CD4-positive, alpha-beta T cell treated with Interleukin-4 for 1 hour (primary cell): ENCODE results near the gene UBE2S.
"Not testable (repeated sequence)": the region's sequence is repeated elsewhere in the genome, so short reads cannot be mapped to it uniquely, and the experiment has no call there.

Experiments used
- DNase-seq, 2 donors: peaks; one replicate each; pipeline ENCODE4 v3.0.0-alpha.2; 2020 to 2022

UBE2S gene

DNA sequence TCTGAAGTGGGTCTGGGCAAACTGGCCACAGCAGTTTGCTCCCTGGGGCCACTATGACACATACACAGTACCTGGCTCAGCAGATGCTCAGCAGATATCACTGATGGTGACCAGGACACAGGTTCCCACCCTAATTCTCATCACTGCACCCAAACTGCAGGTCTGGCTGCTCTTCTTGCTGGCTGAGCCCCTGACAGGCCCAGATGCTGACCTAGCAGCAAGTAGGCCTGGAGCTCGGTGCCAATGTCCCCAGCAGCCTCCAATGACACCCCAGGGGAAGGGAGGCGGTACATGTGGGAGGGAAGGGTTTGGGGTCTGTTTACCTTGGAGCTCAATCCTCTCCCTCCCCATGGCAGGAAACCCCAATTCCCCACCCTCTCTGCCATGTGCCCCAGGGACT is 5.1 kb downstream of the UBE2S start:
- DNase-seq = no peak

DNA sequence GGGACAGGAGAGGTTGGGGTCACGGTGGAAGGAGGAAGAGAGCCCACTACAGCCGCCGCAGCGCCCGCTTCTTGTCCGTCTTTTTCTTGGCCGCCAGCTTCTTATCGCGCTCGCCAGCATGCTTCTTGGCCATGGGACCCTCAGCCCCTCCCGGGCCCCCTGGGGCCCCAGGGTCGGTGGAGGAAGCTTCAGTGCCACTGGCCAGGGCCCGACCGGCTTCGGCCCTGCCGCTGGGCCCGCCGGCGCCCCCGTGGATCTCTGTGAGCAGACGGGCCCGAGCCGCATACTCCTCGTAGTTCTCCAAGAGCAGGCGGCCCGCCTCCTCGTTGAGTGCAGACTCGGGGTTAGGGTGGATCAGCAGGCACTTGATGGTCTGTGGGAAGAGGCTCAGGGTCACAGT is 6.2 kb downstream of the UBE2S start:
- not testable (repeated sequence) for DNase-seq

DNA sequence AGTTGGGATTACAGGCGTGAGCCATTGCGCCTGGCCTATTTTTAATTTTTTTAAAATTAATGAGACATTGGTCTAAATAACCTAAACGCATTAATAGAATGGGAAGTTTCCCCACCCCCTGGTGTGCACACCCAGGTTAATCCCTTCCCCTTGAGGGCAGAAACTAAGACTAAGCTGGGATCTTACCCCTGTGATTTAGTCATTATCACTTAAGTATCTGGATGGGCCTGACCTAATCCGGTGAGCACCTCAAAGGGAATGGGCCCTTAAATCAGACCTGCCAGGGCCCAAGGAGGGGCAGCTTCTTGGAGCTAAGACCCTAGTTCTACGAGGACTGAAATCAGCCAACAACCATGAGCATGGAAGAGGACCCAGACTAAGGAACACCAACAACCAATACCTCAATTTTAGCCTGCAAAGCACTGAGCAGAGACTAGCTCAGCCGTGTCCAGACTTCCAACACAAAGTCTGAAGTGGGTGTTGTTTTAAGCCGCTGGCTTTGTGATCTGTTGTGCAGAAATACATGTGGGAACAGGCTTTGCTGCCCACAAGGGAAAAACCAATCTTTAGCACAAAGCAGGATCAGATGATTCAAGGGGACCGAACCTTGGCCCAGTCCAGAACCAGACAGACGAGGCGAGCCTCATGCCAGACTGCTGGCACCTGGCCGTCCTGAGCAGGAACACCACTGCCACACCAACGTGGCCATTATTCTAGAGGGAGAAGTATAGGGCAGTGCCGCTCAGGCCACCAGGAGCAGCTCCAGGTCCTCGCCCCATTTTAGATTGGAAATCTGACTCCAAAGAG is 7.1 kb downstream of the UBE2S start:
- DNase-seq = no peak

DNA sequence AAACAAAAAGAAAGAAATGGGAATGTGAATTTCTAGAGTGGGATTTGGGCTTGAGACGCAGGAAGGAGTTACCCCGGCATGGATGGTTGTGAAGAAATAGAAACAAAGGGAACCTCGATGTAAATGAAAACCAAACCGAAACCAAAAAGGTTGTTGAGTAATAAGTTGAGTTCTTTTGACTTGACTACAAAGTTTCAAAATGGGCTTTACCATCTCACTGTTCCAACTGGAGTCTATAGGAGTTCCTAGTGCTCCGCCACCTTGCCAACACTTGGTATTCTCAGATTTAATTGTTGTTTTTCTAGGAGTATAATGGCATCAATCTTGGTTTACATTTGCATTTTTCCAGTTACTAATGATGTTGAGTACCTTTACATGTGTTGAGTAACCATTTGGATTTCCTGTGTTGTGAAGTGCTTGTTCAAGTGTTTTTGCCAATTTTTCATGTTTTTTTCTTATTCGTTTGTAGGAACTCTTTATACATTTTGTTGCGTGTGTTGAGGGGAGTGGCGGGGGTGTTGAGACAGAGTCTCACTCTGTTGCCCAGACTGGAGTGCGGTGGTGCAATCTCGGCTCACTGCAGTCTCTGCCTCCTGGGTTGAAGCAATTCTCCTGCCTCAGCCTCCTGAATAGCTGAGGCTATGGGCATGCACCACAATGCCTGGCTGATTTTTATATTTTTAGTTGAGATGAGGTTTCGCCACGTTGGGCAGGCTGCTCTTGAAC is 9.2 kb downstream of the UBE2S start:
- DNase-seq = no peak

DNA sequence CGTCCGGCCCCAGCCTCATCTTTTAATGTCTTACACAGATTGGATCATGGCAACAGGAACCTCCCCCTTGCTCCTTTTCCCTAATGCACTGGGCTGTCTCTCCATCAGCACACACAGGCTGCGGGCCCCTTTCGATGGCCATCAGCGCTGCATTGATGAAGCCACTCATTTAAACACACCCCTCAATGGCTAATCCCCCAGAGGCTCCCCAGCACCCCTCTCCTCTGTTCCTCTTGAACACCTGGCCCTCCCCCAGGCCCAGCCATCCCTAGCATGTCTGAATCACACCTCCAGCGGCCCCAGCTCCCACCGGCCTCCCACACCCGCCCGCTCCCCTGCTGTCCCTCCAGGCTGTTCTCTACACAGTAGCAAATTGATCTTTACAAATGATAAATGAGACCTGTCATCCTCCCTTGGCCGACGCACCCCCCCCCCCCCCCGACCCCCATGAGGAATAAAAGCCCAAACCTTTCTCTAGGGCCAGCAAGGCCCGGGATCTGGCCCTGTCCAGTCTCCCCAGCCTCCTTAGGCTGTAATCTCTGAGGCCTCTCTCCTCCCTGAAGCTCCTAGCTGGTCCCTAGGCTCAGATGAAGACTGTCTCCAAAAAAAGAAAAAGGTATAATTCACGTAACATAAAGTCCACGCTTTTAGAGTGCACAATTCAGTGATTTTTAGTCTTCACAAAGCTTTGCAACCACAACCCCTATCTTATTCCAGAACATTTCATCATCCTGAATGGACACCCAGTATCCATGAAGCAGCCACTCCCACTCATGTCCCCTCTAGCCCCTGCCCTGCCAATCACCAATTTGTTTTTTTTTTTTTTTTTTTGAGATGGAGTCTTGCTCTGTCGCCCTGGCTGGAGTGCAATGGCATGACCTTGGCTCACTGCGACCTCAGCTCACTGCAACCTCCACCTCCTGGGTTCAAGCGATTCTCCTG is 14.5 kb downstream of the UBE2S start:
- DNase-seq = no peak

DNA sequence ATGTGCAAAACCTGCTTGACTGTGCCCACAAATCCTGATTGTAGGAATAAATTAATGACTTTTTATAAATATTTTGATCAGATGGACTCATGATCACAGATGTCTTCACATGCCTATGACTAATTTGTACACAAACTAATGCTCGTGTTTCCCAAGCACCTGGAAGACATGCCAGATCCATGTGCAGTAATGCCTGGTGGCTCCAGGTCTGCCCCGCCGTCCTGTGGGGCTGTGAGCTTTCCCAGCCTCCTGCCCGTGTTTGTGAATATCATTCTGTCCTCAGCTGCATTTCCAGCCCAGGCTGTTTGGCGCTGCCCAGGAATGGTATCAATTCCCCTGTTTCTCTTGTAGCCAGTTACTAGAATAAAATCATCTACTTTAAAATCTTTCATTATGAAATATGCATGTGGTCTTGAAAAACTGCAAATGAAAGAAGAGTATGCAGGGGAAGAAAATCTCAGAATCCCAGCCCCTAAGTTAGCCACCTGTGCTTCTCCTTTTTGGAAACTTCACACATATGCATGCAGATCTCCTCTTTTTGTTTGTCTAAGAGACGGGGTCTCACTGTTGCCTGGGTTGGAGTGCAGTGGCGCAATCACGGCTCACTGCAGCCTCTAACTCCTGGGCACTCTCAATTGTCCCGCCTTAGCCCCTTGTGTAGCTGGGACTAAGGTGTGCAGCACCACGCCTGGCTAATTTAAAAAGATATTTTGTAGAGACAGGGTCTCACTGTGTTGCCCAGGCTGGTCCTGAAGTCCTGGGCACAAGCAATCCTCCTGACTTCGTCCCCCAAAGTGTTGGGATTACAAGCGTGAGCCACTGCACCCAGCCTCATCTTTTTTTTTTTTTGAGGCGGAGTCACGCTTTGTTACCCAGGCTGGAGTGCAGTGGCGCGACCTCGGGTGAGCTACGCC is 15.6 kb downstream of the UBE2S start:
- no peak for DNase-seq

DNA sequence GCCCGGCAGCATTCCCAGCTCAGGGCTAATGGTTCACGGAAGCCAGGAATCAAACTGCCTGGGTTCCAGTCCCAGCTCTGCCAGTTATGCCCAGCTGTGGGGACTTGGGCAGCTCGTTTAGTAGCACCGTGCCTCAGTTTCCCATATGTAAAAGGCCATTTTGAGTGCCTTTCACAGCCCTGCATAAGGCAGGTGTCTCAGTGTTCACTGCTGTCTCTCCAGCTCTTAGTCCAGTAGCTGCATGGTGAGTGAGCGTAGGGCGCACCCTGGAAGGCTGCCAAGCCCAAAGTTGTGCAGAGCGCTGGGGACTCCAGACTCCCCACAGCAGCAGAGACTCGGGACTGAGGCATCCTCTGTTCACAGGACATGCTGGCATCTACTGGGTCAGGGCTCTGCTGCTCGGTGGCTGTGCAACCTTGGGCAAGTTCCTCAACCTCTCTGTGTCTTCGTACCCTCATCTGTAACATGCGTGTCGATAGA is 16.4 kb downstream of the UBE2S start:
- DNase-seq = no peak

DNA sequence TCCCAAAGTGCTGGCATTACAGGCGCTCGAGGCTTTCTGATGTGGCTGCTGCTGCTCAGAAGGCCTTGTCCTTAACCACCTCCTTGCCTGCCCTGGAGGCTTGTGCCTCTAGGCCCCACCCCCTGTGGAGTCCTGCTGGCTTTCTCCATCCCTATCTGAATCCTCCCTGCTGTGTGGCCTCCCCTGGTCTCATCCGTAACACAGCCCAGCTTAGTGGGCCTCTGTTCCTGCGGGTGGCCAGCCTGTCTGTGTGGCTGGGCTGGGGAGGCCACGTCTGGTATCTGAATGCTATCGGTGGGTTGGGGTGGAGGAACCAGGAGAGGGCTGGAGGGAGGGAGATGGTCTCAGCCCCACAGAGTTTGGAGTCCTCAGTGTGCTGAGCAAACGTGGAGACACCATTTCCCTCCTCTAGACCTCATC is 17.1 kb downstream of the UBE2S start:
- no peak for DNase-seq

DNA sequence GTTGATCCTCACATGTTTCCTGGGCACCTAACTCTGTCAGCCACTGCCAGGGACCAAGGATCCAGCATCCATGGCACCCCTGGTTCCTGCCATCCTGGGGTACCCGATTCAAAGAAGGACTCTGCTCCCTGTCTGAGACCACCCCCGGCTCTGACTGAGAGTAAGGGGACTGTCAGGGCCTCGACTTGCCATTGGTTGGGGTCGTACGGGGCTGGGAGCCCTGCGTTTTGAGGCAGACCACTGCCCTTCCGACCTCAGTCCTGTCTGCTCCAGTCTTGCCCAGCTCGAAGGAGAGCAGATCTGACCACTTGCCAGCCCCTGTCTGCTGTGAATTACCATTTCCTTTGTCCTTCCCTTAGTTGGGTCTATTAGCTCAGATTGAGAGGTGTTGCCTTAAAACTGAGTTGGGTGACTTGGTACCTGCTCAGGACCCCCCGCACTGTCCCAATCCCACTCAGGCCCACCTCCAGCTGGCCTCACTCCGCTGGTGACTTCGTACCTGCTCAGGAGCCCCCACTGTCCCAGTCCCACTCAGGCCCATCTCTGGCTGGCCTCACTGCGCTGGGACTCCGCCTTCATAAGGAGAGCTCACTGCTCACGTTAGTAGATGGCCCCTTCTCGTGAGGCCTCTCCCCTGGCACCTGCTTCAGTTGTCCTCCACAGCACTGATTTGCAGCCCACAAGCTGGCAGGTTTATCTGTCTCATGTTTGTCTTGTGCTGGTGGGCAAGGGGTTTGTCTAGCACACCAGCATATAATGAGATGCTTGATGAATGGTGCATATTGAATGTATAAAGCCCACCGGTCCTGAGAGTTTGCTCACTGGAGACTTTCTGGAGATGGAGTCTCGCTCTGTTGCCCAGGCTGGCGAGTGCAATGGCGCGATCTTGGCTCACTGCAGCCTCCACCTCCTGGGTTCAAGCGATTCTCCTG is 17.9 kb downstream of the UBE2S start:
- no peak for DNase-seq

DNA sequence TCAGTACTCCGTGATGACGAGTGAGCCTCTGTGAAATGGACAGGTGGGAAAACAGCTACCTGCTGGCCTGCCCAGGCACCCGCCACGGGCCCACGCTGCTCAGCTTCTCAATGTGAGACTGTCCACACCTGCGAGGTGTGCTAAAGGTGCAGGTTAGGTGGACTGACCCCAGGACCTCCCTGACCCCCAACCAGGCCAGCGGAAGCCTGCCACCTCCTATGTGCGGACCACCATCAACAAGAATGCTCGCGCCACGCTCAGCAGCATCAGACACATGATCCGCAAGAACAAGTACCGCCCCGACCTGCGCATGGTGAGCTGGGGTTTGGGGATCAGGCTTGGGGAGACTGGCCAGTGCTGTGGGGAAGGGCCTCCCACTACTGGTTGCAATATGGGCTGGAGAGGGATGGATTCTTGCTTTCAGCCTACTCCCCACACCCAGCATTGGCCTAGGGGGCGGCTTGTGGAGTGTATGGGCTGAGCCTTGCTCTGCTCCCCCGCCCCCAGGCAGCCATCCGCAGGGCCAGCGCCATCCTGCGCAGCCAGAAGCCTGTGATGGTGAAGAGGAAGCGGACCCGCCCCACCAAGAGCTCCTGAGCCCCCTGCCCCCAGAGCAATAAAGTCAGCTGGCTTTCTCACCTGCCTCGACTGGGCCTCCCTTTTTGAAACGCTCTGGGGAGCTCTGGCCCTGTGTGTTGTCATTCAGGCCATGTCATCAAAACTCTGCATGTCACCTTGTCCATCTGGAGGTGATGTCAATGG is 19.7 kb downstream of the UBE2S start:
- DNase-seq = no peak

DNA sequence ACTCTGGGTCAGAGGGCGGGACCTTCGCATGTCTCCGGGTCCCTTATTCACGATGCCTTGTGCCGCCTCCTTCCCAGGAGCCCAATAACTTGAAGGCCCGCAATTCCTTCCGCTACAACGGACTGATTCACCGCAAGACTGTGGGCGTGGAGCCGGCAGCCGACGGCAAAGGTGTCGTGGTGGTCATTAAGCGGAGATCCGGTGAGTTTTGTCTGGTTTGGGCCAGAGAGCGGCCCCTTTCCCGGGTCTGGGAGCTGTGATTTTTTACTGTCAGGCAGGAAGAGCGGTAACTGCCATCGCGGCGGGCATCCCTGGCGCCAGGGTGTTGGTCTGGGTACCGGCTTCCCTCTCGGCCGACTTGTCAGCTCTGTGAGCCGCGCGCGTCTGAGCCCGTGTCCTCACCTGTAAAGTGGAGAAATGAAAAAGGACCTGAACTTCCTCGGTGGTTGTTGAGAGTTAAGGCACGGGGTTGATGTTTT is 21.1 kb downstream of the UBE2S start:
- no peak for DNase-seq

DNA sequence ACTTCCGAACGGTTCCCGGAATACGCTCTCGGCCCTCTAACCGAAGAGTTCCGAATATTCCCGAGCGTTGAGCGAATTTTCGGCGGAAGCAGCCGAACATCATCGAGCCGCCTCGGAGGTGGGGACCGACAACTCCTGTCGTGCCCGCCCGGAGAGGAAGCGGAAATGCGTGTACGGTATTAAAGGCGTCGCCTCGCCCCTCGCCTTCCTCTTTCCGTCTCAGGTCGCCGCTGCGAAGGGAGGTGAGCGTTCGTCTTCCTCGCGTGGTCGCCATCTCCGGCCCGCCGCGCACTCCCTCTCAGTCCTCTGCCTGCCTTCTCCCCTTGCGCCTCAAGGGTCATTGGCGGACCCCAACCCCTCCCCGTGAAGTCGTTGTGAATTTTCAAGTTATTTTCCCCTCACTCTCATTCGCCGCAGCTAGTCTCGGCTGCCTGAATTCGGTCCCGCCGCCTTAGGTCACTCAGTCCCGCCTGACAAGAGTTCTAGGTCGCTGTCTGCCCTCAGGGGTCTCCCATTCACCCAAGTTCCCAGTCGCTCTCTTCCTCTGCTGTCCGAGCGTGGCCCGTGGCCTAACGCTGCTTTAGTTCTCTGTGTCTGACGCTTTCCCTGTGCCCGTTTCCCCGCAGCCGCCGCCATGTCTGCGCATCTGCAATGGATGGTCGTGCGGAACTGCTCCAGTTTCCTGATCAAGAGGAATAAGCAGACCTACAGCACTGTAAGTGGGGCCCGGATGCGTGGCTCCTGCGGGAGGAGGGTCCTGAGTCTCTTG is 21.7 kb downstream of the UBE2S start, which contains the start of gene RPL28:
Gene RPL28, plus strand, starts transcription at position 209 of the 769 bp plus-strand sequence. Its CDS starts 426 bp downstream, at position 635.
- DNase-seq = peak; percentile 99

DNA sequence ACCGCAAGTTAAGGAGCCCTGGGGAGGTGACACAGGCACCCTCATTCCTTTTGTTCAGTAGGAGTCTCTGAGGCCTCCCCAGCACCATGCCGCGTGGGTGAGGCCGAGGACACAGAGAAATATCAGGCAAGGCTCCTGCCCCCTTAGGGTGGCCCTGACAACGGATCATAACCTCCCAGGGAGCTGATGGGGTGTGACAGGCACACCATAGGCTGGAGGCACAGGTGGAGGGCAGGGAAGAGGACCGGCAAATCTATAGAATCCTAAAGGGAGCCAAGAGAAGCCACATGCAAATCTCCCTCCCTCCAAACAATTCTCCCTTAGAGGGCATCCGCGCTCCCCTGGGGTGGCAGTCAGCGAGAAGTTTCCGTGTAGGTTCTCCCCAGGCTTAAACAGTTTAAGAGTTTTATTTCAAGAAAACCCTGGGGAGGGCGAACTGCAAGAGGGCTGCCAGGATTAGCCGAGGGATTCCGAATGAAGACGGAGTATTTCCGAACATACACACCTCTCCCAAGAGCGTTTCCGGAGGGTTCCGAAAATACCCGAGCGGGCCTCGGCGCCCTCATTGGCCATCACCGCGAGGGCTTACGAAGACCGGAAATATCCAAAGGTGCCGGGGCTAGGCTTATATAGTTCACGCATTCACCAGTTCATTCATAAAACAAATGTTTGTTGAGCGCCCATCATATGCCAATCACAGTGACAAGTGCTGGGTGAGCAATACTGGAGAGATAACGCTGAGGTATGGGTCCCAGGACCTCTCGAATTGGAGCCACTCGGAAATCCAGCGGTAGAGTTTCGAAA is 22.5 kb downstream of the UBE2S start:
- DNase-seq = peak; percentile 96

DNA sequence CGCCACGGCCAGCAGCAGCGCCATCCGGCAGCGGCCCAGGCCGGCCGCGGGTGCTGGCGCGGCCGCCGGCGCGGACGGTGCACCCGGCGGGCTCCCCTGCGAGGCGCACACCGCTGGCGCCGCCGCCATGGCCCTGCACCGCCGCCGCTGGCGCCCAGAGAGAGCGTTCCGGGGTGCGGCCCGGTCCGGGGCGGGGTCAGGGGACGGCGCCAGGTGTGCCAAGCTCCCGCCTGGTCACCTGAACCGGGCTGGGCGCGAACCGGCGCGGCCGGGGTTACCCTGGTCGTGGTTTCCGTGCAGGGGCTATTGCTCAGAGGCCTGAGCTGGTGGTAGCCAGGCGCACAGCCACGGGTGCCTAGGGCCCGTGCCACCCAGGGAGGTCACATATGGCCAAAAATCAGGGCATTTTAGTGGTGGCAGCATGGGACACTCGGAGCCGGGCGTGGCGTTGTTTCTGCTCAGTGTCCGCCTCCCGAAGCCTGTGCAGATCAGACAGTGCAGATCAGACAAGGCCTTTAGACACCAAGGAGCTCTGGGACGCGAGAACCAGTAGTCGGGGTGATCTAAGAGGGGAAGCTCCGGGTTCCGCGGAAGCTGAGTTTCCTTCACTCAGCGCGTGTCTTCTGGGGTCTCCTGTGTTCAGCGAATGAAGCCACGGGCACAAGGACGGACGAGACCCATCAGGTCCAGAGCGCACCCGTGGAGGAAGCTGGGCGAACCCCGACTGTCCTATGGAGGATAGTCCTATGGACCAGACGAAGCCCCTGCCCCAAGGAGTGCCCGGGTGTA is 23.3 kb downstream of the UBE2S start, which contains the start of gene TMEM238:
Gene TMEM238, minus strand, starts transcription at position 162 of the 789 bp plus-strand sequence. Its CDS starts 33 bp downstream, at position 129.
- peak in 1 of 2 donors; percentile 45 for DNase-seq

DNA sequence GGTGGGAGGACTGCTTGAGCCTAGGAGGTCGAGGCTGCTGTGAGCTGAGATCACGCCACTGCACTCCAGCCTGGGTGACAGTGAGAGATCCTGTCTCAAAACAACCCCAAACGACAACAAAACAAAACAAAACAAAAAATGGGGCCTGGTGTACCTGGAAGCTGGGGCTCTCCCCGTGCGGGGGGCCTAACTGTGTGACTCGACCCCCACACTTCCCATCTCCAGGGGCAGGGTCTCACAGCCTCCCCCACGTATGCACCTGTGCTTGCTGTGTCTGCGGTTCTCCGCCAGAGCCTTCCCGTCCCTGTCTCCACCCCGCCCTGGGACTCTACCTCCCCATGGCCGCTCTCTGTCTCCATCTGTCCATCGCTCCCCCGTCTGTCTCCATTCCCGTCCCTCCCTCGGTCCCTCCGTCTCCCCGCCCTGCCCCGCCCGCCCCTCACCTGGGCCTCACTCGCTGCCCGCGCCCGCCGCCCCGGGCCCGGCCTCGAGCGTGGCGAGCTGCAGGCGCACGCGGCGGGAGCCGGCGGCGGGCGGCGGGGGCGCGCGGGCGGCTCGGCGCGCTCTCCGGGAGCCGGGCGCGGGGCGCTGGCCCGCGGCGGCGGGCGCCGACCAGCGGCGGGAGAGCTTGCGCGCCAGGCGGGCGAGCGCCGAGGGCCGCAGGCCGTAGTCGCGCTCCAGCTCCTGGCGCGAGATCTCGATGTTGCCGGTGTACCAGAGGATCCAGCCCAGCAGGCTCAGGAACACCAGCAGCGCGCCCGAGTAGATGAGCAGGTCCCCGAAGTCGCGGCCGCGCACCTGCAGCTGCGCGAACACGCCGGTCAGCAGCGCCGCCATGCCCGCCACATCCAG is 24.1 kb downstream of the UBE2S start:
- peak; percentile 49 to 54 for DNase-seq

DNA sequence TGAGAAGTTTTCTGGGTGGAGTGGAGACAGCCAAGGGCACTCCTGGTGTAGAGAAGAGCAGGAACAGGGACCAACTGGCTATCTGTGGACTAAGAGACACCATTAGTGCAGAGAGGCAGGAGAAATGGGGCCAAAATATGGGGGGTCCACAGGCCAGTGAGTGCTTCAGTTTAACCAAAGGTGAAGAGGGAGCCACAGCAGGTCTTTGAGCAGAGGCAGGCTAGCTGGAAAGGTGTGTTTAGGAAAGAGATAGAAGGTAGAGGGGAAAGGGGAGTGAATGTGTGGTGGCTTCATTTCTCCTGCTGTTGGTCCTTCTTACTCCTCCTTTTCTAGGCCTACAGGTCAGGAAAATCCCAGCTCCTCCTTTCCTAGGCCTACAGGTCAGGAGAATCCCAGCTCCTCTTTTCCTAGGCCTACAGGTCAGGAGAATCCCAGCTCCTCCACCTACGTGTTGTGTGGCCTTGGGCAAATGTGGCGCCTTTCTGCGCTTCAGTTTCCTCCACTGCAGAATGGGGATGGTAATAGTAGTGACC is 25.0 kb downstream of the UBE2S start:
- DNase-seq = no peak
